ENCODE results near the gene ERP44.
A peak's percentile ranks its signal among the peaks of the same experiment; 100 is the strongest.
"Not testable (repeated sequence)": the region's sequence is repeated elsewhere in the genome, so short reads cannot be mapped to it uniquely, and the experiment has no call there.

ERP44 gene

GRCh38 chr9:100098887-100099721, at the start of gene ERP44, which contains the start of gene INVS:
TSS of gene ERP44 (minus strand) at chr9:100099000. CDS start at chr9:100098840, 160 bp downstream.
TSS of gene INVS (plus strand) at chr9:100099243. CDS start at chr9:100104522, 5,279 bp downstream.
- peak; percentile 98 for DNase-seq

- DNase-seq: not testable (repeated sequence)
Observed at GRCh38 chr9:100145976-100146375, 47.2 kb upstream of the ERP44 start.

GRCh38 chr9:100145167-100145934, 46.6 kb upstream of the ERP44 start:
- not testable (repeated sequence) for DNase-seq

GRCh38 chr9:100141862-100142261, 43.1 kb upstream of the ERP44 start:
- not testable (repeated sequence) for DNase-seq

- not testable (repeated sequence) for DNase-seq
Observed at GRCh38 chr9:100140303-100140702, 41.5 kb upstream of the ERP44 start.

- DNase-seq: not testable (repeated sequence)
Observed at GRCh38 chr9:100136799-100137198, 38.0 kb upstream of the ERP44 start.

- no peak for DNase-seq
Observed at GRCh38 chr9:100134731-100135130, 35.9 kb upstream of the ERP44 start.

GRCh38 chr9:100131875-100132430, 33.2 kb upstream of the ERP44 start:
- no peak for DNase-seq

- no peak for DNase-seq
Observed at GRCh38 chr9:100131216-100131615, 32.4 kb upstream of the ERP44 start.

- no peak for DNase-seq
Observed at GRCh38 chr9:100129772-100130171, 31.0 kb upstream of the ERP44 start.

- DNase-seq: no peak
Observed at GRCh38 chr9:100126423-100126822, 27.6 kb upstream of the ERP44 start.

GRCh38 chr9:100125910-100126309, 27.1 kb upstream of the ERP44 start:
- DNase-seq: no peak

- DNase-seq: no peak
Observed at GRCh38 chr9:100125236-100125635, 26.4 kb upstream of the ERP44 start.

GRCh38 chr9:100120286-100120685, 21.5 kb upstream of the ERP44 start:
- DNase-seq: no peak

- DNase-seq: no peak
Observed at GRCh38 chr9:100117316-100117715, 18.5 kb upstream of the ERP44 start.

- DNase-seq: no peak
Observed at GRCh38 chr9:100112677-100113336, 14.0 kb upstream of the ERP44 start.

- peak; percentile 23 for DNase-seq
Observed at GRCh38 chr9:100111235-100111634, 12.4 kb upstream of the ERP44 start.

GRCh38 chr9:100108559-100108958, 9.8 kb upstream of the ERP44 start:
- DNase-seq: no peak

- DNase-seq: no peak
Observed at GRCh38 chr9:100106616-100107015, 7.8 kb upstream of the ERP44 start.

GRCh38 chr9:100105861-100106260, 7.1 kb upstream of the ERP44 start:
- DNase-seq: no peak

- DNase-seq: no peak
Observed at GRCh38 chr9:100104314-100104713, 5.5 kb upstream of the ERP44 start.

- DNase-seq: no peak
Observed at GRCh38 chr9:100101608-100102007, 2.8 kb upstream of the ERP44 start.

- no peak for DNase-seq
Observed at GRCh38 chr9:100100146-100100667, 1.4 kb upstream of the ERP44 start.
